LoVo (cell line): Measurements from ENCODE around the gene VPS9D1.

ENCODE experiments used
- DNase-seq: peaks from one replicate; pipeline ENCODE4 v3.0.0-alpha.2; 2016; ENCODE audit warnings: low spot score

VPS9D1 gene

GRCh38 chr16:89720813-89721545, at the start of gene VPS9D1, which contains the start of gene ZNF276:
VPS9D1 (minus strand) TSS chr16:89720898; CDS start chr16:89720861, 37 bp downstream.
ZNF276 (plus strand) TSS chr16:89721537; CDS start chr16:89721641, 104 bp downstream.
- DNase-seq = peak; percentile 83

GRCh38 chr16:89770367-89770766, 49.7 kb upstream of the VPS9D1 start:
- DNase-seq = no peak

GRCh38 chr16:89765292-89765830, 44.7 kb upstream of the VPS9D1 start:
- DNase-seq = no peak

GRCh38 chr16:89764711-89765201, 44.1 kb upstream of the VPS9D1 start:
- no peak for DNase-seq

GRCh38 chr16:89761304-89761922, 40.7 kb upstream of the VPS9D1 start:
- no peak for DNase-seq

- no peak for DNase-seq
Observed at GRCh38 chr16:89759746-89760340, 39.1 kb upstream of the VPS9D1 start.

- DNase-seq = no peak
Observed at GRCh38 chr16:89749637-89750036, 28.9 kb upstream of the VPS9D1 start.

- DNase-seq = no peak
Observed at GRCh38 chr16:89748921-89749320, 28.2 kb upstream of the VPS9D1 start.

- no peak for DNase-seq
Observed at GRCh38 chr16:89748076-89748475, 27.4 kb upstream of the VPS9D1 start.

- no peak for DNase-seq
Observed at GRCh38 chr16:89746043-89746442, 25.3 kb upstream of the VPS9D1 start.

- DNase-seq = no peak
Observed at GRCh38 chr16:89744813-89745212, 24.1 kb upstream of the VPS9D1 start.

GRCh38 chr16:89742948-89743347, 22.2 kb upstream of the VPS9D1 start:
- DNase-seq = no peak

- DNase-seq = no peak
Observed at GRCh38 chr16:89741342-89742014, 20.8 kb upstream of the VPS9D1 start.

- DNase-seq = no peak
Observed at GRCh38 chr16:89739383-89739782, 18.7 kb upstream of the VPS9D1 start.

GRCh38 chr16:89738538-89739317, 18.0 kb upstream of the VPS9D1 start:
- no peak for DNase-seq

- no peak for DNase-seq
Observed at GRCh38 chr16:89738072-89738377, 17.3 kb upstream of the VPS9D1 start.

- DNase-seq = no peak
Observed at GRCh38 chr16:89737341-89738071, 16.8 kb upstream of the VPS9D1 start.

- DNase-seq = no peak
Observed at GRCh38 chr16:89736554-89736953, 15.9 kb upstream of the VPS9D1 start.

GRCh38 chr16:89733792-89734191, 13.1 kb upstream of the VPS9D1 start:
- no peak for DNase-seq

- DNase-seq = no peak
Observed at GRCh38 chr16:89733322-89733721, 12.6 kb upstream of the VPS9D1 start.

GRCh38 chr16:89732918-89733242, 12.2 kb upstream of the VPS9D1 start:
- no peak for DNase-seq
